ENCODE results near the gene ELMO1.
"Not testable (repeated sequence)": the region's sequence is repeated elsewhere in the genome, so short reads cannot be mapped to it uniquely, and the experiment has no call there.

ELMO1 gene

GRCh38 chr7:37141742-37142141, 306.9 kb downstream of the ELMO1 start:
- H4K91ac ChIP-seq (ENCODE audit: low read depth, low read length) = no peak overlapping the region
- H3K14ac ChIP-seq (ENCODE audit: low read length) = no peak overlapping the region
- no peak overlapping the region for H2BK5ac ChIP-seq (ENCODE audit: low read depth, low read length, poor library complexity)
- H3K18ac ChIP-seq (ENCODE audit: low read length) = no peak overlapping the region
- no peak overlapping the region for H2AK5ac ChIP-seq (ENCODE audit: low read length)
- no peak overlapping the region for H4K8ac ChIP-seq (ENCODE audit: low read depth, low read length)
- no peak overlapping the region for H3K4me2 ChIP-seq (ENCODE audit: low read length)
- no peak for DNase-seq
- no peaks in the 10 kb centered on the region for H3K27me3 ChIP-seq (ENCODE audit: insufficient read depth, low read length)
- no peak overlapping the region for H3K23ac ChIP-seq (ENCODE audit: low read length)
- H3K9ac ChIP-seq (ENCODE audit: low read length) = no peak overlapping the region
- H4K12ac ChIP-seq (ENCODE audit: low read depth, low read length) = no peak overlapping the region
- no peak overlapping the region for H3K27ac ChIP-seq (ENCODE audit: low read depth, low read length)
- no peak overlapping the region for H3K4me3 ChIP-seq (ENCODE audit: low read depth, low read length)
- no peaks in the 10 kb centered on the region for H3K36me3 ChIP-seq (ENCODE audit: control insufficient read depth in 1 of 2, insufficient read depth in 2 of 2, low read length in 2 of 2)
- H3K79me2 ChIP-seq (ENCODE audit: control insufficient read depth, insufficient read depth, low read length, poor library complexity) = no peaks in the 10 kb centered on the region
- no CpG with 5 or more reads among the region's 2 CpGs for WGBS (ENCODE audit: extremely low coverage, insufficient coverage, insufficient read length)
- H3K4me1 ChIP-seq (ENCODE audit: control insufficient read depth in 1 of 2, insufficient read depth in 2 of 2, low read length in 2 of 2) = no peaks in the 10 kb centered on the region
- H3K9me3 ChIP-seq (ENCODE audit: insufficient read depth, low read depth, low read length) = no peaks in the 10 kb centered on the region
- H3K79me1 ChIP-seq (ENCODE audit: low read length) = no peaks in the 10 kb centered on the region
- no peak overlapping the region for H2BK12ac ChIP-seq (ENCODE audit: low read length)
- H2BK120ac ChIP-seq (ENCODE audit: insufficient read depth, low read length, poor library complexity) = no peak overlapping the region
- H3K4ac ChIP-seq (ENCODE audit: low read depth, low read length) = no peak overlapping the region
- no peak overlapping the region for H2AFZ ChIP-seq (ENCODE audit: insufficient read depth, low read length, poor library complexity)

- H2BK12ac ChIP-seq (ENCODE audit: low read length); H3K4ac ChIP-seq (ENCODE audit: low read depth, low read length); H4K12ac ChIP-seq (ENCODE audit: low read depth, low read length); H3K4me1 ChIP-seq (ENCODE audit: control insufficient read depth in 1 of 2, insufficient read depth in 2 of 2, low read length in 2 of 2); H3K4me3 ChIP-seq (ENCODE audit: low read depth, low read length); H3K79me2 ChIP-seq (ENCODE audit: control insufficient read depth, insufficient read depth, low read length, poor library complexity); H3K79me1 ChIP-seq (ENCODE audit: low read length); H2AFZ ChIP-seq (ENCODE audit: insufficient read depth, low read length, poor library complexity); H4K91ac ChIP-seq (ENCODE audit: low read depth, low read length); H4K8ac ChIP-seq (ENCODE audit: low read depth, low read length); H3K14ac ChIP-seq (ENCODE audit: low read length); H3K9ac ChIP-seq (ENCODE audit: low read length); H3K18ac ChIP-seq (ENCODE audit: low read length); H3K9me3 ChIP-seq (ENCODE audit: insufficient read depth, low read depth, low read length); H3K4me2 ChIP-seq (ENCODE audit: low read length); H3K23ac ChIP-seq (ENCODE audit: low read length); H2BK5ac ChIP-seq (ENCODE audit: low read depth, low read length, poor library complexity); H3K27ac ChIP-seq (ENCODE audit: low read depth, low read length); DNase-seq; H2BK120ac ChIP-seq (ENCODE audit: insufficient read depth, low read length, poor library complexity); H3K36me3 ChIP-seq (ENCODE audit: control insufficient read depth in 1 of 2, insufficient read depth in 2 of 2, low read length in 2 of 2); H2AK5ac ChIP-seq (ENCODE audit: low read length); H3K27me3 ChIP-seq (ENCODE audit: insufficient read depth, low read length): not testable (repeated sequence)
- no CpG with 5 or more reads among the region's 1 CpG for WGBS (ENCODE audit: extremely low coverage, insufficient coverage, insufficient read length)
Measured at GRCh38 chr7:37133902-37134301, 314.8 kb downstream of the ELMO1 start.

GRCh38 chr7:37131855-37132254, 316.8 kb downstream of the ELMO1 start:
- Histone ChIP-seq H3K14ac (ENCODE audit: low read length) (no peak overlapping the region), H3K23ac (ENCODE audit: low read length) (no peak overlapping the region), H3K79me2 (ENCODE audit: control insufficient read depth, insufficient read depth, low read length, poor library complexity) (no peaks in the 10 kb centered on the region), H2BK12ac (ENCODE audit: low read length) (no peak overlapping the region), H3K9me3 (ENCODE audit: insufficient read depth, low read depth, low read length) (no peaks in the 10 kb centered on the region), H3K9ac (ENCODE audit: low read length) (no peak overlapping the region), H3K79me1 (ENCODE audit: low read length) (no peaks in the 10 kb centered on the region), H3K18ac (ENCODE audit: low read length) (no peak overlapping the region), H3K4me2 (ENCODE audit: low read length) (no peak overlapping the region), H4K12ac (ENCODE audit: low read depth, low read length) (no peak overlapping the region), H4K91ac (ENCODE audit: low read depth, low read length) (no peak overlapping the region), H2BK5ac (ENCODE audit: low read depth, low read length, poor library complexity) (no peak overlapping the region), H3K4ac (ENCODE audit: low read depth, low read length) (no peak overlapping the region), H2AK5ac (ENCODE audit: low read length) (no peak overlapping the region), H3K27ac (ENCODE audit: low read depth, low read length) (no peak overlapping the region), H4K8ac (ENCODE audit: low read depth, low read length) (no peak overlapping the region), H3K36me3 (ENCODE audit: control insufficient read depth in 1 of 2, insufficient read depth in 2 of 2, low read length in 2 of 2) (peaks cover 6 to 12% of the 10 kb centered on the region in 2 experiments), H3K27me3 (ENCODE audit: insufficient read depth, low read length) (no peaks in the 10 kb centered on the region), H3K4me1 (ENCODE audit: control insufficient read depth in 1 of 2, insufficient read depth in 2 of 2, low read length in 2 of 2) (no peaks in the 10 kb centered on the region), H2BK120ac (ENCODE audit: insufficient read depth, low read length, poor library complexity) (no peak overlapping the region), H2AFZ (ENCODE audit: insufficient read depth, low read length, poor library complexity) (no peak overlapping the region), H3K4me3 (ENCODE audit: low read depth, low read length) (no peak overlapping the region)
- no peak for DNase-seq
- WGBS (ENCODE audit: extremely low coverage, insufficient coverage, insufficient read length) = no CpG with 5 or more reads among the region's 4 CpGs

- Histone ChIP-seq H3K9ac (ENCODE audit: low read length) (no peak overlapping the region), H3K27ac (ENCODE audit: low read depth, low read length) (no peak overlapping the region), H2AFZ (ENCODE audit: insufficient read depth, low read length, poor library complexity) (no peak overlapping the region), H2BK5ac (ENCODE audit: low read depth, low read length, poor library complexity) (no peak overlapping the region), H3K9me3 (ENCODE audit: insufficient read depth, low read depth, low read length) (no peaks in the 10 kb centered on the region), H3K18ac (ENCODE audit: low read length) (no peak overlapping the region), H4K8ac (ENCODE audit: low read depth, low read length) (no peak overlapping the region), H3K14ac (ENCODE audit: low read length) (no peak overlapping the region), H3K23ac (ENCODE audit: low read length) (no peak overlapping the region), H4K91ac (ENCODE audit: low read depth, low read length) (no peak overlapping the region), H3K4me1 (ENCODE audit: control insufficient read depth in 1 of 2, insufficient read depth in 2 of 2, low read length in 2 of 2) (no peaks in the 10 kb centered on the region), H2BK12ac (ENCODE audit: low read length) (no peak overlapping the region), H3K36me3 (ENCODE audit: control insufficient read depth in 1 of 2, insufficient read depth in 2 of 2, low read length in 2 of 2) (peaks cover 6 to 9% of the 10 kb centered on the region in 2 experiments), H3K27me3 (ENCODE audit: insufficient read depth, low read length) (no peaks in the 10 kb centered on the region), H2AK5ac (ENCODE audit: low read length) (no peak overlapping the region), H4K12ac (ENCODE audit: low read depth, low read length) (no peak overlapping the region), H3K4me3 (ENCODE audit: low read depth, low read length) (no peak overlapping the region), H3K79me1 (ENCODE audit: low read length) (no peaks in the 10 kb centered on the region), H2BK120ac (ENCODE audit: insufficient read depth, low read length, poor library complexity) (no peak overlapping the region), H3K4me2 (ENCODE audit: low read length) (no peak overlapping the region), H3K79me2 (ENCODE audit: control insufficient read depth, insufficient read depth, low read length, poor library complexity) (no peaks in the 10 kb centered on the region), H3K4ac (ENCODE audit: low read depth, low read length) (no peak overlapping the region)
- DNase-seq = no peak
- WGBS (ENCODE audit: extremely low coverage, insufficient coverage, insufficient read length) = no CpG with 5 or more reads among the region's 4 CpGs
Measured at GRCh38 chr7:37129035-37129425, 319.6 kb downstream of the ELMO1 start.

All from trophoblast cell (in vitro differentiated cells and primary cell).